GM18499 (cell line): ENCODE results near the gene CLDN24.

ENCODE experiments used
- ATAC-seq: cut with Tn5 transposase; IDR thresholded peaks from one replicate; pipeline ENCODE4 v1.9.1; 2021; ENCODE audit warnings: moderate number of reproducible peaks; ENCODE audit not compliant: insufficient read depth, unreplicated experiment

The CLDN24 gene

GRCh38 chr4:183287677-183288076 lies 34.5 kb downstream of the CLDN24 start:
- ATAC-seq, result peak; percentile 28

DNA sequence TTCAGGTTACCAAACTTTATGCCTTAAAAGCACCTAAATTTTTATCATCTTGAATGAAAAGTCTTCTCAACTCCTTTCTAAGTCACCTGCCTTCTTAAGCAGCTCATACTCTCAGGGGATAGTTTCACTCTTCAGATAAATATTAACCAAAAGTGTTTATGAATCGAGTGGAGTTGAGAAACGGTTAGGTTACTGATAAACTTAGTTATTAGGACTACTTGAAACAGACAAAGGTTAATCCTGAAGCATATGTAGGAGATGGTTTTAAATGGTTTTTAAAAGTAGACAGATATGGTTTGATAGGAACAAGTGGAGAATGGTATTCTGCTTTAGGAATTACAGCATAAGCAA lies 34.9 kb downstream of the CLDN24 start:
- peak; percentile 45 for ATAC-seq

GRCh38 chr4:183286590-183287308 lies 35.5 kb downstream of the CLDN24 start:
- no peak for ATAC-seq

GRCh38 chr4:183285886-183286285 lies 36.3 kb downstream of the CLDN24 start:
- no peak for ATAC-seq

GRCh38 chr4:183284965-183285364 lies 37.3 kb downstream of the CLDN24 start:
- no peak for ATAC-seq

GRCh38 chr4:183284258-183284785 lies 37.9 kb downstream of the CLDN24 start:
- ATAC-seq, result no peak

DNA sequence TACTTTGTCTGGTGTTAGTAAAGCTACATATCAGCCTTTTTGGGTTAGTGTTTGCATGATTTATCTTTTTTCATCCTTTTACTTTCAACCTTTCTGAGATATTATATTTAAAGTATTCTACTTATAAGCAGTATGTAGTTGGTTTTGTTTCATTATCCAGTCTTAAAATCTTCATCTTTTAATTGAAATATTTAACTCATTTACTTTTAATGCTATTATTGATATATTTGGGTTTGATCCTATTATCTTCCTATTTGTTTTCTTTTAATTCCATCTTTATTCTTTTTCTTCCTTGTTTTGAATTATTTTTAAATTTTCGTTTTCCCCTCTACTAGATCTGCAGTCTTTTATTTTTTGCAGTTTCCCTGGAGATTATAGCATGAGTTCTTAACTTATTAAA lies 46.1 kb downstream of the CLDN24 start:
- ATAC-seq, result no peak

- ATAC-seq, result no peak
Measured at GRCh38 chr4:183272384-183272783, 49.8 kb downstream of the CLDN24 start.
